H1 (cell line): ENCODE measurements around the gene CABP2. TPM values are rescaled to one million over a fixed set of nuclear protein-coding genes. Genes with fewer than 3 reads are reported as not detected.

ENCODE experiments used
- CTBP2 ChIP-seq: IDR thresholded peaks from 2 replicates; pipeline ENCODE4 v1.7.0; 2011; ENCODE audit warnings: borderline replicate concordance, mild to moderate bottlenecking, moderate library complexity, mixed read lengths, low read length; ENCODE audit not compliant: insufficient read depth, insufficient read length
- GABPA ChIP-seq: IDR thresholded peaks from 2 replicates; pipeline ENCODE4 v1.6.1; 2011; ENCODE audit warnings: mild to moderate bottlenecking, low read length, moderate library complexity, borderline replicate concordance; ENCODE audit not compliant: insufficient read depth
- HDAC6 ChIP-seq: IDR thresholded peaks from one replicate; pipeline ENCODE4 v1.7.1; 2012; ENCODE audit warnings: low read depth, mild to moderate bottlenecking, inconsistent platforms, low read length, moderate library complexity
- KDM1A ChIP-seq: fragments of 200-600, 300-600 bp; sonication (generic); IDR thresholded peaks from 2 replicates; pipeline ENCODE4 v1.7.1; 2016; ENCODE audit warnings: mild to moderate bottlenecking, low read length, borderline replicate concordance
- KDM5A ChIP-seq: fragments of 200-600 bp; IDR thresholded peaks from 2 replicates; pipeline ENCODE4 v1.7.1; 2012; ENCODE audit warnings: mild to moderate bottlenecking, low read length, inconsistent platforms, mixed read lengths
- TBP ChIP-seq: IDR thresholded peaks from 2 replicates; pipeline ENCODE4 v1.6.1; 2011; ENCODE audit warnings: low read depth, low read length, improper control_type of control experiment
- polyA plus RNA-seq, 7 experiments: library from polyadenylated mRNA; depleted of rRNA in 3 of 7; stranded (reverse) in 5 of 7; unstranded in 2 of 7; fragments of >200 nt in 5 of 7; fragments of 200-250 nt in 2 of 7; gene quantifications; 1 replicate in 5 of 7; 2 replicates in 1 of 7; 4 replicates in 1 of 7; pipeline versions ENCODE4 v1.2.1 to v1.2.3, GENCODE V29; 2011 to 2013; ENCODE audit warnings: missing spikeins in 2 of 7, mixed read lengths in 2 of 7
- total RNA-seq: library from RNA; stranded (reverse); fragmentation: NEBNext Ultra II Directional; extraction: Animal tissue kit (Norgen Biotek cat#: 25700); gene quantifications from 2 replicates; pipeline ENCODE4 v1.2.1, GENCODE V29; 2021

Gene CABP2
- total and polyA plus RNA-seq, 2 of the 8 experiments (the other 6 are each of a cell fraction or from before 2014, with no cell fraction given), result not detected

- TF ChIP-seq HDAC6 (no peak), GABPA (no peak), KDM5A (no peak), TBP (no peak), CTBP2 (no peak), KDM1A (no peak)
- TF ChIP-seq, all 59 proteins: peak for 0
These were observed at the start of gene CABP2 (continued) for GRCh38 chr11:67522844-67523555.
